HepG2 (cell line): Measurements from ENCODE around the gene NFATC3. TPM values are rescaled to one million over a fixed set of nuclear protein-coding genes. Genes with fewer than 3 reads are reported as not detected.

Experiments used
- EP300 ChIP-seq, 3 experiments: sonication (generic) in 1 of 3; formaldehyde crosslinking in 1 of 3; IDR thresholded peaks; 2 replicates each; pipeline versions ENCODE4 v1.5.1 to v1.6.1; 2011 to 2020; ENCODE audit warnings: low read depth in 2 of 3, low read length in 2 of 3, borderline replicate concordance in 1 of 3, improper control_type of control experiment in 1 of 3, mild to moderate bottlenecking in 1 of 3, missing genetic modification reagents in 1 of 3, moderate library complexity in 1 of 3
- PAF1 ChIP-seq: IDR thresholded peaks from 2 replicates; pipeline ENCODE4 v1.6.1; 2016; ENCODE audit warnings: missing genetic modification reagents, missing compliant biosample characterization
- PAWR ChIP-seq: sonication (generic); formaldehyde crosslinking; IDR thresholded peaks from 2 replicates; pipeline ENCODE4 v1.4.0; 2020; ENCODE audit warnings: missing genetic modification reagents, mild to moderate bottlenecking, borderline replicate concordance
- PHF20 ChIP-seq: sonication (generic); formaldehyde crosslinking; IDR thresholded peaks from 2 replicates; pipeline ENCODE4 v1.5.0; 2020; ENCODE audit warnings: mild to moderate bottlenecking, missing genetic modification reagents
- TGIF2 ChIP-seq: IDR thresholded peaks from 2 replicates; pipeline ENCODE4 v1.6.1; 2016; ENCODE audit warnings: control low read depth, missing compliant biosample characterization
- TRIM24 ChIP-seq: sonication (generic); formaldehyde crosslinking; IDR thresholded peaks from 2 replicates; pipeline ENCODE4 v1.8.0; 2022; ENCODE audit warnings: mild to moderate bottlenecking, missing genetic modification reagents
- XRCC5 ChIP-seq: fragments of 200-400 bp; formaldehyde crosslinking; optimal IDR thresholded peaks from 2 replicates; pipeline ENCODE3; 2017; ENCODE audit warnings: mild to moderate bottlenecking, low read length
- ZKSCAN1 ChIP-seq: fragments of 150-350 bp; IDR thresholded peaks from 2 replicates; pipeline ENCODE4 v1.6.1; 2014; ENCODE audit warnings: low read length
- ZMAT3 ChIP-seq: sonication (generic); formaldehyde crosslinking; conservative IDR thresholded peaks from 2 replicates; pipeline ENCODE4 v1.7.0; 2021; ENCODE audit warnings: missing genetic modification reagents
- ZMYM3 ChIP-seq: sonication (generic); formaldehyde crosslinking; IDR thresholded peaks from 2 replicates; pipeline ENCODE4 v1.5.1; 2020; ENCODE audit warnings: mild to moderate bottlenecking, missing genetic modification reagents
- ZNF382 ChIP-seq: sonication (generic); formaldehyde crosslinking; IDR thresholded peaks from 2 replicates; pipeline ENCODE4 v1.5.0; 2020; ENCODE audit warnings: missing genetic modification reagents, mild to moderate bottlenecking, borderline replicate concordance
- ZNF44 ChIP-seq: sonication (generic); formaldehyde crosslinking; IDR thresholded peaks from 2 replicates; pipeline ENCODE4 v1.5.1; 2020; ENCODE audit warnings: mild to moderate bottlenecking, missing genetic modification reagents
- ZNF558 ChIP-seq: sonication (generic); formaldehyde crosslinking; IDR thresholded peaks from 2 replicates; pipeline ENCODE4 v1.9.0; 2022; ENCODE audit warnings: mild to moderate bottlenecking, missing genetic modification reagents, borderline replicate concordance
- ZNF747 ChIP-seq: sonication (generic); formaldehyde crosslinking; IDR thresholded peaks from 2 replicates; pipeline ENCODE4 v1.8.1; 2023; ENCODE audit warnings: missing genetic modification reagents, mild to moderate bottlenecking, borderline replicate concordance
- ZNF780A ChIP-seq: sonication (generic); formaldehyde crosslinking; IDR thresholded peaks from 2 replicates; pipeline ENCODE4 v1.8.0; 2022; ENCODE audit warnings: mild to moderate bottlenecking, missing genetic modification reagents, moderate library complexity
- polyA plus RNA-seq, 8 experiments: library from polyadenylated mRNA; depleted of rRNA in 3 of 8; stranded (reverse) in 7 of 8; unstranded in 1 of 8; fragments of >200 nt; fragmentation: Illumina TruSeq in 4 of 8; extraction: Trizol in 4 of 8; gene quantifications; 2 replicates each; pipeline versions ENCODE4 v1.2.1 to v1.2.3, GENCODE V29; 2011 to 2016; ENCODE audit warnings: low read depth in 4 of 8, missing spikeins in 1 of 8, mixed read lengths in 1 of 8; ENCODE audit not compliant: insufficient read depth in 1 of 8
- total RNA-seq, 5 experiments: library from RNA; depleted of rRNA; stranded (reverse); fragments of >200 nt; fragmentation: Illumina TruSeq; extraction: Trizol; gene quantifications; 2 replicates each; pipeline ENCODE4 v1.2.3, GENCODE V29; 2016; ENCODE audit warnings: low read depth in 1 of 5
- TF ChIP-seq, protein P1 (sequence below): sonication (generic); formaldehyde crosslinking; IDR thresholded peaks from 2 replicates; pipeline ENCODE4 v1.4.0; 2020; ENCODE audit warnings: mild to moderate bottlenecking, missing genetic modification reagents
- TF ChIP-seq, protein P2 (sequence below): sonication (generic); formaldehyde crosslinking; IDR thresholded peaks from 2 replicates; pipeline ENCODE4 v1.5.0; 2020; ENCODE audit warnings: missing genetic modification reagents
- TF ChIP-seq, protein P3 (sequence below): sonication (generic); formaldehyde crosslinking; IDR thresholded peaks from 2 replicates; pipeline ENCODE4 v1.5.0; 2020; ENCODE audit warnings: mild to moderate bottlenecking, missing genetic modification reagents

Gene NFATC3
- total and polyA plus RNA-seq, 2 of the 13 experiments (the other 11 are each of a cell fraction or from before 2014, with no cell fraction given), result 52.6 to 62.7 TPM

DNA sequence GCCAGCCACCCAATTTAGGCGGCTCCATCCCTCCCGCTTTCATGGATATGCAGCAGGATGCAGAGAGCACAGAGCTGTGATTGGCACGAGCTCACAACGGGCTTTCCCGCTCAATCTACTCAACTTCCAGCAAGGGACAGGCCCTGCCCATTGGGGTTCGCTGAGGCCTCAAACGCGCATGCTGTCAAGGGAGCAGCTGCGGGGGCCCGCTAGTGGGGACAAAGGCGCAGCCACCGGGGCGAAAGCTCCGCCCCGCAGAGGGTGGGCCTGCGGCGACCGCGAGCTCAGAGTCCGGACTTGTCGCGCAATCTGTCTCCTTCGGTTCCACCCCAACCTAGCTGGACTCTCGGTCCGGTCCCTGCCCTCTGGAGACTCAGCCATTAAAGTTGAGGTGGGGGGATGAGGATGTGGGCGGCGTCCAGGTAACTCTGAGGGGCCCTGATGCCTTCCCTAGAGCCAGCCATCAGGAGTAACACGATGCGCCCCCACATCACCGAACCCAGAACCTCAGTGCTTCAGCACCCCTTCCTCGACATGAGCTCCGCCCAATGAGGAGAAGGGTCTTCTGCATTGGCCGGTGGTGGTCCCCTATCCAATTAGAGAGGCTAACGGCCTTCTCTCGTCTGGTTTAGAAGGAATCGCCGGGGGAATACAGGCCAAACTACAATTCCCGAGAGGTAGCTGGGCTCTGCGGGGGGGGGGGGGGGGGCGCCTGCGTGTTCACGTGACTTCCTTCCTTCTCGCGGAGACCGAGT, 489 bp upstream of the NFATC3 start (continued):
- TF ChIP-seq, protein P1, sequence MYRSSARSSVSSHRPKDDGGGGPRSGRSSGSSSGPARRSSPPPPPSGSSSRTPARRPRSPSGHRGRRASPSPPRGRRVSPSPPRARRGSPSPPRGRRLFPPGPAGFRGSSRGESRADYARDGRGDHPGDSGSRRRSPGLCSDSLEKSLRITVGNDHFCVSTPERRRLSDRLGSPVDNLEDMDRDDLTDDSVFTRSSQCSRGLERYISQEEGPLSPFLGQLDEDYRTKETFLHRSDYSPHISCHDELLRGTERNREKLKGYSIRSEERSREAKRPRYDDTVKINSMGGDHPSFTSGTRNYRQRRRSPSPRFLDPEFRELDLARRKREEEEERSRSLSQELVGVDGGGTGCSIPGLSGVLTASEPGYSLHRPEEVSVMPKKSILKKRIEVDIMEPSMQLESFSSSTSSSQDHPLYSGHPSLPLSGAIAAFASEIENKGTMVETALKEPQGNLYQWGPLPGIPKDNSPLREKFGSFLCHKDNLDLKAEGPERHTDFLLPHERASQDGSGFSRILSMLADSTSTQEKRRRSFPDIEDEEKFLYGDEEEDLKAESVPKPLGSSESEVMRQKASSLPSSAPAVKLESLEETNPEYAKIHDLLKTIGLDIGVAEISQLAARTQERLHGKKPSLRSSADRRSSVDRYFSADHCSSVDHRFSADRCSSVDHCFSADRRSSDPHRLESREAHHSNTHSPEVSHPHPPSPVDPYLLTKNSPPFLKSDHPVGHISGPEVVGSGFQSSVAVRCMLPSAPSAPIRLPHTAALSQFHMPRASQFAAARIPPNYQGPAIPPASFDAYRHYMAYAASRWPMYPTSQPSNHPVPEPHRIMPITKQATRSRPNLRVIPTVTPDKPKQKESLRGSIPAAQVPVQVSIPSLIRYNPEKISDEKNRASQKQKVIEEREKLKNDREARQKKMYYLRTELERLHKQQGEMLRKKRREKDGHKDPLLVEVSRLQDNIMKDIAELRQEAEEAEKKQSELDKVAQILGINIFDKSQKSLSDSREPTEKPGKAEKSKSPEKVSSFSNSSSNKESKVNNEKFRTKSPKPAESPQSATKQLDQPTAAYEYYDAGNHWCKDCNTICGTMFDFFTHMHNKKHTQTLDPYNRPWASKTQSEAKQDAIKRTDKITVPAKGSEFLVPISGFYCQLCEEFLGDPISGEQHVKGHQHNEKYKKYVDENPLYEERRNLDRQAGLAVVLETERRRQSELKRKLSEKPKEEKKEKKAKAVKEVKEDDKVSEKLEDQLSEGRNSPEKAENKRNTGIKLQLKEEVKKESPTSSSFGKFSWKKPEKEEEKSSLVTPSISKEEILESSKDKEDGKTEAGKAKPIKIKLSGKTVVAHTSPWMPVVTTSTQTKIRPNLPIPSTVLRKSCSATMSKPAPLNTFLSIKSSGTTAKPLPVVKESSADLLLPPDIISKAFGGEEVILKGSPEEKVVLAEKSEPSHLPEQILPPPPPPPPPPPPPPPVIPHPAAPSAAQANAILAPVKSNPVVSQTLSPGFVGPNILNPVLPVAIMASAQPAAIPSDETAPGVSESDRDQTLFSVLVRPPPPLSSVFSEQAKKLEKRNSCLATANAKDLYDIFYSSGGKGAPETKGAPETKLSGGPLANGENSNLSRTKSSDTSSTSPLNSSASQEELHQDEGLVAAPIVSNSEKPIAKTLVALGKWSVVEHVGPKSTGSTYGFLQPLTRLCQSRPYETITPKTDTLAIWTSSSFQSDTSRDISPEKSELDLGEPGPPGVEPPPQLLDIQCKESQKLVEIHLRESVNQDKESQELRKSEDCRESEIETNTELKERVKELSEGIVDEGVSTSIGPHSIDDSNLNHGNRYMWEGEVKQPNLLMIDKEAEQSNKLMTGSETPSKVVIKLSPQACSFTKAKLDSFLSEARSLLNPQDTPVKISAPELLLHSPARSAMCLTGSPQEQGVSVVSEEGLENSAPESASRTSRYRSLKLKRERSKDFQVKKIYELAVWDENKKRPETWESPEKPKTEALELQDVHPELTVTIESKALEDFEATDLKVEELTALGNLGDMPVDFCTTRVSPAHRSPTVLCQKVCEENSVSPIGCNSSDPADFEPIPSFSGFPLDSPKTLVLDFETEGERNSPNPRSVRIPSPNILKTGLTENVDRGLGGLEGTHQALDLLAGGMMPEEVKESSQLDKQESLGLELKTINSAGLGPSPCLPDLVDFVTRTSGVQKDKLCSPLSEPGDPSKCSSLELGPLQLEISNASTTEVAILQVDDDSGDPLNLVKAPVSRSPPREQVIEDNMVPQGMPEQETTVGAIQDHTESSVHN (CRISPR knock-in tag), result peak; percentile 98; the same call in 1 of the 2 replicates
- TF ChIP-seq ZNF382 (CRISPR knock-in tag) (no peak), ZNF44 (CRISPR knock-in tag) (no peak), ZNF780A (peak; percentile 93), XRCC5 (peak; percentile 89), PAF1 (CRISPR knock-in tag) (no peak), PAWR (CRISPR knock-in tag) (no peak; the same call in 1 of the 2 replicates), EP300 (IDR thresholded peaks at IDR 0.05; ENCODE audit: low read depth in 2 of 2, low read length in 2 of 2) (peak; percentile 22 to 61; a peak in 3 of 4 replicates), EP300 (CRISPR knock-in tag; IDR thresholded peaks at IDR 0.05; ENCODE audit: borderline replicate concordance) (peak; percentile 41), ZKSCAN1 (no peak), ZMYM3 (CRISPR knock-in tag) (peak; percentile 78), ZMAT3 (CRISPR knock-in tag) (peak; percentile 92), TRIM24 (CRISPR knock-in tag) (no peak), ZNF747 (CRISPR knock-in tag) (peak; percentile 97), TGIF2 (CRISPR knock-in tag) (peak; percentile 97), ZNF558 (CRISPR knock-in tag) (peak; percentile 98; the same call in 1 of the 2 replicates), PHF20 (CRISPR knock-in tag) (peak; percentile 72)
- TF ChIP-seq, protein P2, sequence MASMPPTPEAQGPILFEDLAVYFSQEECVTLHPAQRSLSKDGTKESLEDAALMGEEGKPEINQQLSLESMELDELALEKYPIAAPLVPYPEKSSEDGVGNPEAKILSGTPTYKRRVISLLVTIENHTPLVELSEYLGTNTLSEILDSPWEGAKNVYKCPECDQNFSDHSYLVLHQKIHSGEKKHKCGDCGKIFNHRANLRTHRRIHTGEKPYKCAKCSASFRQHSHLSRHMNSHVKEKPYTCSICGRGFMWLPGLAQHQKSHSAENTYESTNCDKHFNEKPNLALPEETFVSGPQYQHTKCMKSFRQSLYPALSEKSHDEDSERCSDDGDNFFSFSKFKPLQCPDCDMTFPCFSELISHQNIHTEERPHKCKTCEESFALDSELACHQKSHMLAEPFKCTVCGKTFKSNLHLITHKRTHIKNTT, result no peak
- TF ChIP-seq, protein P3, sequence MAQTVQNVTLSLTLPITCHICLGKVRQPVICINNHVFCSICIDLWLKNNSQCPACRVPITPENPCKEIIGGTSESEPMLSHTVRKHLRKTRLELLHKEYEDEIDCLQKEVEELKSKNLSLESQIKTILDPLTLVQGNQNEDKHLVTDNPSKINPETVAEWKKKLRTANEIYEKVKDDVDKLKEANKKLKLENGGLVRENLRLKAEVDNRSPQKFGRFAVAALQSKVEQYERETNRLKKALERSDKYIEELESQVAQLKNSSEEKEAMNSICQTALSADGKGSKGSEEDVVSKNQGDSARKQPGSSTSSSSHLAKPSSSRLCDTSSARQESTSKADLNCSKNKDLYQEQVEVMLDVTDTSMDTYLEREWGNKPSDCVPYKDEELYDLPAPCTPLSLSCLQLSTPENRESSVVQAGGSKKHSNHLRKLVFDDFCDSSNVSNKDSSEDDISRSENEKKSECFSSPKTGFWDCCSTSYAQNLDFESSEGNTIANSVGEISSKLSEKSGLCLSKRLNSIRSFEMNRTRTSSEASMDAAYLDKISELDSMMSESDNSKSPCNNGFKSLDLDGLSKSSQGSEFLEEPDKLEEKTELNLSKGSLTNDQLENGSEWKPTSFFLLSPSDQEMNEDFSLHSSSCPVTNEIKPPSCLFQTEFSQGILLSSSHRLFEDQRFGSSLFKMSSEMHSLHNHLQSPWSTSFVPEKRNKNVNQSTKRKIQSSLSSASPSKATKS (CRISPR knock-in tag), result no peak
